ENCODE measurements around the gene SAP25.

SAP25 gene

GRCh38 chr7:100583132-100584053 lies 9.7 kb upstream of the SAP25 start:
- CTCF ChIA-PET: interaction anchor here (1.2 kb wide), 1 partner anchor 18 kb away, joined by 3 read pairs; no protein-coding TSS in a partner anchor
- no peak for TF ChIP-seq ZNF384 (IDR thresholded peaks at IDR 0.05)
- TF ChIP-seq SP1 (IDR thresholded peaks at IDR 0.05): no peak
- no peak for TF ChIP-seq TARDBP (IDR thresholded peaks at IDR 0.05)
- no peak for TF ChIP-seq L3MBTL2 (conservative IDR thresholded peaks at IDR 0.05)
- TF ChIP-seq LEF1 (IDR thresholded peaks at IDR 0.05; ENCODE audit: borderline replicate concordance): no peak
- no peak for TF ChIP-seq SUZ12 (IDR thresholded peaks at IDR 0.05)
- TF ChIP-seq ARNT (IDR thresholded peaks at IDR 0.05): no peak
- no peak for TF ChIP-seq FOXM1 (IDR thresholded peaks at IDR 0.05; ENCODE audit: borderline replicate concordance)
- no peak for TF ChIP-seq FOXK2 (IDR thresholded peaks at IDR 0.05)
- no peak for TF ChIP-seq HDGF (IDR thresholded peaks at IDR 0.05; ENCODE audit: borderline replicate concordance)
- POLR2A ChIA-PET: interaction anchor here (1.0 to 1.7 kb wide), 2 partner anchors 14 to 306 kb away, joined by 3 to 5 read pairs; partner anchors contain the start of gene UFSP1
- no peak for DNase-seq (ENCODE audit: extremely low spot score)

GRCh38 chr7:100582650-100583049 lies 8.9 kb upstream of the SAP25 start:
- POLR2A ChIA-PET: no interaction called here
- CTCF ChIA-PET: no interaction called here
- DNase-seq (ENCODE audit: extremely low spot score): no peak
- no peak for TF ChIP-seq LEF1 (IDR thresholded peaks at IDR 0.05; ENCODE audit: borderline replicate concordance)
- no peak for TF ChIP-seq CTBP1 (IDR thresholded peaks at IDR 0.05; ENCODE audit: borderline replicate concordance)
- no peak for TF ChIP-seq ARNT (IDR thresholded peaks at IDR 0.05)

GRCh38 chr7:100582041-100582579 lies 8.4 kb upstream of the SAP25 start:
- ChIA-PET POLR2A (no interaction called here), CTCF (no interaction called here)
- no peak for DNase-seq (ENCODE audit: extremely low spot score)
- TF ChIP-seq SUZ12 (IDR thresholded peaks at IDR 0.05): no peak
- no peak for TF ChIP-seq NFRKB (IDR thresholded peaks at IDR 0.05)
- TF ChIP-seq FOXA1 (IDR thresholded peaks at IDR 0.05): no peak
- no peak for TF ChIP-seq CTBP1 (IDR thresholded peaks at IDR 0.05; ENCODE audit: borderline replicate concordance)
- TF ChIP-seq ARNT (IDR thresholded peaks at IDR 0.05): no peak
- no peak for TF ChIP-seq HDGF (IDR thresholded peaks at IDR 0.05; ENCODE audit: borderline replicate concordance)
- no peak for TF ChIP-seq L3MBTL2 (conservative IDR thresholded peaks at IDR 0.05)
- TF ChIP-seq TARDBP (IDR thresholded peaks at IDR 0.05): no peak
- no peak for TF ChIP-seq LEF1 (IDR thresholded peaks at IDR 0.05; ENCODE audit: borderline replicate concordance)
- TF ChIP-seq ELF4 (IDR thresholded peaks at IDR 0.05): no peak
- TF ChIP-seq SP1 (IDR thresholded peaks at IDR 0.05): no peak
- no peak for TF ChIP-seq BHLHE40 (IDR thresholded peaks at IDR 0.05; ENCODE audit: borderline replicate concordance)
- TF ChIP-seq ZNF384 (IDR thresholded peaks at IDR 0.05): no peak
- TF ChIP-seq FOXK2 (IDR thresholded peaks at IDR 0.05): no peak
- TF ChIP-seq FOXM1 (IDR thresholded peaks at IDR 0.05; ENCODE audit: borderline replicate concordance): no peak

GRCh38 chr7:100580466-100581283 lies 7.0 kb upstream of the SAP25 start:
- ChIA-PET POLR2A (no interaction called here), CTCF (no interaction called here)
- TF ChIP-seq TARDBP (IDR thresholded peaks at IDR 0.05) (peak; percentile 88), NFRKB (IDR thresholded peaks at IDR 0.05) (no peak)
- DNase-seq (ENCODE audit: extremely low spot score): no peak

- no peak for DNase-seq (ENCODE audit: extremely low spot score)
- TF ChIP-seq HDGF (IDR thresholded peaks at IDR 0.05; ENCODE audit: borderline replicate concordance): no peak
- no peak for TF ChIP-seq BHLHE40 (IDR thresholded peaks at IDR 0.05; ENCODE audit: borderline replicate concordance)
- TF ChIP-seq FOXM1 (IDR thresholded peaks at IDR 0.05; ENCODE audit: borderline replicate concordance): no peak
- TF ChIP-seq SP1 (IDR thresholded peaks at IDR 0.05): no peak
- no peak for TF ChIP-seq L3MBTL2 (conservative IDR thresholded peaks at IDR 0.05)
- TF ChIP-seq FOXA1 (IDR thresholded peaks at IDR 0.05): no peak
- no peak for TF ChIP-seq ARNT (IDR thresholded peaks at IDR 0.05)
- no peak for TF ChIP-seq TARDBP (IDR thresholded peaks at IDR 0.05)
- no peak for TF ChIP-seq FOXK2 (IDR thresholded peaks at IDR 0.05)
- no peak for TF ChIP-seq PKNOX1 (IDR thresholded peaks at IDR 0.05)
- no peak for TF ChIP-seq ELF4 (IDR thresholded peaks at IDR 0.05)
- no peak for TF ChIP-seq LEF1 (IDR thresholded peaks at IDR 0.05; ENCODE audit: borderline replicate concordance)
- TF ChIP-seq NFRKB (IDR thresholded peaks at IDR 0.05): no peak
- TF ChIP-seq CTBP1 (IDR thresholded peaks at IDR 0.05; ENCODE audit: borderline replicate concordance): no peak
- no peak for TF ChIP-seq ZNF384 (IDR thresholded peaks at IDR 0.05)
- no peak for TF ChIP-seq SUZ12 (IDR thresholded peaks at IDR 0.05)
- CTCF ChIA-PET: interaction anchor here (0.6 kb wide), 1 partner anchor 9 kb away, joined by 3 read pairs; no protein-coding TSS in a partner anchor
- POLR2A ChIA-PET: interaction anchor here (1.8 kb wide), 1 partner anchor 127 kb away, joined by 5 read pairs; the partner anchor contains the start of gene POP7
Observed at GRCh38 chr7:100578246-100579183, 4.8 kb upstream of the SAP25 start.

GRCh38 chr7:100577507-100577906 lies 3.8 kb upstream of the SAP25 start:
- TF ChIP-seq LEF1 (IDR thresholded peaks at IDR 0.05; ENCODE audit: borderline replicate concordance): no peak
- no peak for TF ChIP-seq L3MBTL2 (conservative IDR thresholded peaks at IDR 0.05)
- TF ChIP-seq FOXA1 (IDR thresholded peaks at IDR 0.05): no peak
- TF ChIP-seq ZNF384 (IDR thresholded peaks at IDR 0.05): no peak
- TF ChIP-seq ARNT (IDR thresholded peaks at IDR 0.05): no peak
- TF ChIP-seq BHLHE40 (IDR thresholded peaks at IDR 0.05; ENCODE audit: borderline replicate concordance): no peak
- ChIA-PET POLR2A (interaction anchor here (1.0 to 1.8 kb wide), 2 partner anchors 9 to 128 kb away, joined by 5 to 11 read pairs; partner anchors contain the start of genes FBXO24, LRCH4 and POP7), CTCF (no interaction called here)
- DNase-seq (ENCODE audit: extremely low spot score): no peak

Data from HEK293T (cell line).